K562 treated with DMSO at 1 percent for 48 hours (cell line): ENCODE results near the gene CNDP2. TPM values are rescaled to one million over a fixed set of nuclear protein-coding genes. Genes with fewer than 3 reads are reported as not detected.

ENCODE experiments used
- total RNA-seq: library from RNA; unstranded; fragments of 300-600 nt; gene quantifications from 2 replicates; pipeline ENCODE4 v1.2.3, GENCODE V29; 2022; ENCODE audit warnings: low replicate concordance; ENCODE audit errors: extremely low read depth

The CNDP2 gene
- total RNA-seq = not detected in 2 replicates

DNA sequence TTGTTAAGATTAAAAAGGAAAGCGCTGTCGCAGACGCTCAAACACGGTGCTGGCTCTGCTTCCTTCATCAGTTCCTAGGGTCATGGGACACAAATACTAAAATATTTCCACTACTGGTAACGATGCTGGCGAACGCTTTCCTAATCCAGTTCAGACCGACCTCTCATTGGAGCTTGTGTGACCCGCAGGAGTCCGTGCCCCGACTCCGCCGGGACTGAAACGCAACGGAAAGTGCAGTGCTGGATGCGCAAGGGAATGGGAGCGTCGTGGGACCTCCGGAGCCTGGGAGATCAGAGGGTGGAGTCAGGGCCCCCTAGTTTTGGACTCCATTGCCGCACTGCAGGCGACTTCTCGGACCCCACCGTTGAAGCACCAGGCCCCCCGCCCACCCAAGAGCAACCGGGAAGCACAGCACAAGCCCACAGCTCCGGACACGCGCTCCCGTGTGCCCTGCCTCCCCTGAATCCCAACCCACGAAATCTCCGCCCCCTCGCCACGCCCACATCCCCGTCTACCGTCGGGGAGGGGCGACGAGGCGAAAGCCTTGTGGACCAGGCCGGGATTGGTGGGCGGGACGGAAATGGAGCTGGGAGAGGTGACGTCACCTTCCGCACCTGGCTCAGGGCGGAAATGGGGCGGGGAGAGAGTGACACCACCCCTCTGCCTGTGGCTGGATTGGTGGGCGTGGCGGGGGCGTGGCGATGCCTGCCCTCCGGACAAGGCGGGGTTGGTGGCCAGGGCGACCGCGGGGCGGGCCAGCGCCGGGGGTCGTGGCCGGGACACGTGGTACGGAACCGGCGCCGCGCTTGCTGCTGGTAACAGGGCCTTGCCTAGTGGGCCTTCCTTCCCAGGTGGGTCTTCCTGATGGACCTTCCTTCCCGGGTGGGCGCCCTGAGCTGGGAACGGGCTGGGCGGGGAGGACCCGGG is at the start of gene CNDP2:
Gene CNDP2, plus strand, starts transcription at position 783 of the 927 bp plus-strand sequence. CDS start 3,611 bp downstream, outside the sequence.

DNA sequence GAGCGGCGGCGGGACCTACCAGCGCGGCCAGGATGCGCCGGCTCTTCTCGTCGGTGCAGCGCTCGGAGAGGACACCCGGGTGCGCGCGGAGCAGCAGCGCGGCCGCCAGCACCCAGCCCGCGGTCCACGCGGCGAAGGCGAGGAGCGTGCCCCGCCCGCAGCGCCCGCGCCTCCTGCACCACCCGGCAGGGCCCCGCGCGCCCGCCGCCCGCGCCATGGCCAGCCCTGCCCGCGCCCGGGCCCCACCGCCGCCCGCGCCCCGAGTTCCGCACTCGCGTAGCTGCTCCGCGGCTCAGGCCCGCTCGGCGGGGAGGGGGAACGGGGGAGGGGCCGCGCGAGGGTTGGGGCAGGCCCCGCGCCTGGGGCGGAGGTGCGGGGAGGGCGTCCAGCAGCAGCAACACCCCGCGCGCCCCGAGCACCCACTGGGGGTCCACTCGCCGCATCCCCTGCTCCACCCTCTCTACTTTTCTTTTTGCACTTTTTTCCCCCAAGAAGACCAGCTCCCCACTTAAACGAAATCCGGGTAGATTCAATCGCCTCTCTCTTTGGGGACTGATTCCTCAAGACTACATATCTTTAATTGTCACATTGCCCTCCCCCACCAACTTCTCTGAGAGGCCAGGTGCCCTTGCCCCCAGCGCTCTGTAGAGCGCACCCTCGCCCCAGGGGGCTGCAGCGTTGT is 39.0 kb upstream of the CNDP2 start, which contains the start of gene DIPK1C:
Gene DIPK1C, minus strand, starts transcription at position 266 of the 682 bp plus-strand sequence. Its CDS starts 49 bp downstream, at position 217.

DNA sequence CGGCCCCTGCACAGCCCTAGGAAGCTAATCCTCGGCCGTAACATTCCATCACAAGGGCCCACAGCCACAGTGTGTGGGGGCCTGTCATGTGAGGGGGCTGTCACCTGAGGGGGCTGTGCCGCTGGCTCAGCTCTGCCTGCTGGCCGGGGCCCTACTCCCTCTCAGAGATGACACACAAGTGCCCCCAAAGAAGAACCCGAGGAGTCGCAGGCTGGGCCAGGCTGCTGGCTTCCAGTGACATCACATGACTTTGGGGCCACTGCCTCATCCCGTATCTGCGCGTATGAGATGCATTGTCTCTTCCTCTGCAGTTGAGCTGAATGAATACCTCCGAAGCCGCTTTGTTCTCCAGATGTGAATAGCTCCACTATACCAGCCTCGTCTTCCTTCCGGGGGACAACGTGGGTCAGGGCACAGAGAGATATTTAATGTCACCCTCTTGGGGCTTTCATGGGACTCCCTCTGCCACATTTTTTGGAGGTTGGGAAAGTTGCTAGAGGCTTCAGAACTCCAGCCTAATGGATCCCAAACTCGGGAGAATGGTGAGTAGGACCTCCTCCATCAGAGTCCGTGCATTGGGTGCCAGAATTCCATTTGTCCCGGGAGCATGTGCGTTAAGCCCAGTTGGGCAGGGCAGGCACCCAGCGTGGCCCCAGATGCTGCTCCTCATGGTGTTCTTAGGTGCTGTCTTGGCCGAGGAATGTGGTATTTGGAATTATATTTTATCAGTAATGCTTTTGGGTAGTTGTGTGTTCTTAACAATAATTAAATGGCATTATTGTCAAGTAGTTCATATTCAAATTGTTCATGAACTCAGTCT is 38.2 kb downstream of the CNDP2 start, which contains the start of gene CNDP1:
Gene CNDP1, plus strand, starts transcription at position 351 of the 820 bp plus-strand sequence. Its CDS starts 168 bp downstream, at position 519.

Other genes starting within 250 kb of the CNDP2 start
- not detected in 2 replicates for gene CYB5A, start 204.4 kb upstream of the CNDP2 start, total RNA-seq
- gene C18orf63, start 180.5 kb upstream of the CNDP2 start, total RNA-seq = not detected in 2 replicates
- not detected in 2 replicates for gene DIPK1C, start 39.1 kb upstream of the CNDP2 start, total RNA-seq
- not detected in 2 replicates for gene CNDP1, start 38.1 kb downstream of the CNDP2 start, total RNA-seq
- not detected in 2 replicates for gene ZNF407, start 101.5 kb downstream of the CNDP2 start, total RNA-seq